EL (cell line): ENCODE data around the gene KATNB1.

Experiments
- DNase-seq: peaks from one replicate; pipeline ENCODE4 v3.0.0-alpha.2; 2016

The KATNB1 gene, protein sequence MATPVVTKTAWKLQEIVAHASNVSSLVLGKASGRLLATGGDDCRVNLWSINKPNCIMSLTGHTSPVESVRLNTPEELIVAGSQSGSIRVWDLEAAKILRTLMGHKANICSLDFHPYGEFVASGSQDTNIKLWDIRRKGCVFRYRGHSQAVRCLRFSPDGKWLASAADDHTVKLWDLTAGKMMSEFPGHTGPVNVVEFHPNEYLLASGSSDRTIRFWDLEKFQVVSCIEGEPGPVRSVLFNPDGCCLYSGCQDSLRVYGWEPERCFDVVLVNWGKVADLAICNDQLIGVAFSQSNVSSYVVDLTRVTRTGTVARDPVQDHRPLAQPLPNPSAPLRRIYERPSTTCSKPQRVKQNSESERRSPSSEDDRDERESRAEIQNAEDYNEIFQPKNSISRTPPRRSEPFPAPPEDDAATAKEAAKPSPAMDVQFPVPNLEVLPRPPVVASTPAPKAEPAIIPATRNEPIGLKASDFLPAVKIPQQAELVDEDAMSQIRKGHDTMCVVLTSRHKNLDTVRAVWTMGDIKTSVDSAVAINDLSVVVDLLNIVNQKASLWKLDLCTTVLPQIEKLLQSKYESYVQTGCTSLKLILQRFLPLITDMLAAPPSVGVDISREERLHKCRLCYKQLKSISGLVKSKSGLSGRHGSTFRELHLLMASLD

DNA sequence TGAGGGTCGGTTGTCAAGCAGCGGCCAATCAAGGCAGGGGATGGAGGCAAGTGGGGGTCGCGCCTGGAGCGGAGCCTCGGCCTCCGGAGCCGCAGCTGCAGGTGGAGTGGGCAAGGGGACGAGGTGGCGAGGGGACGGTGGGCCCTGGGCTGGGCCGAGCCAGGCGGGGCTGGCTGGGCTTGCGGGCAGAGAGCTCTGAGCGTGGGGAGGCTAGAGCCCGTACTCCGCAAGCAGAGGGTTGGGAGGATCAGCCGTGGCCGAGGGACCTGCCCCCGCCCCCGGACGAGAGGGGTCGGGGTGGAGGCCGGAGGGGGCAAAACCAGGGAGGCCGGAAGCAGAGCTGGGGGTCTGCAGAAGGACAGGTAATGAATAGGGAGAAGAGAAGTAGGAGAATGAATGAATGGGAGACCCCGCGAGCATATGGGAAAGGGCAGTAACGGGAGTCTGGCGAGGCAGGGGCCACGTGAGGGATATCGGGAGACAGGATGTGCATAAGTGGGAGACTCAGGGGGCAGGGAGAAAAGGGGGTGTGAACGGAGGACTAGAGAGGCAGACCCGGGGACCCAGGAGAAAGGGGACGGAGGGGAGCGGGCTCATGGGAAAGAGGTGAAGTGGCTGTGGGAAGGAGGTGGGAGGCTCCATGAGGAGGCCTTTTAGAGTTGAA is at the start of gene KATNB1:
TSS of gene KATNB1 (plus strand) at position 16 of the 664 bp plus-strand sequence. CDS start 1,474 bp downstream, outside the sequence.
- no peak for DNase-seq

DNA sequence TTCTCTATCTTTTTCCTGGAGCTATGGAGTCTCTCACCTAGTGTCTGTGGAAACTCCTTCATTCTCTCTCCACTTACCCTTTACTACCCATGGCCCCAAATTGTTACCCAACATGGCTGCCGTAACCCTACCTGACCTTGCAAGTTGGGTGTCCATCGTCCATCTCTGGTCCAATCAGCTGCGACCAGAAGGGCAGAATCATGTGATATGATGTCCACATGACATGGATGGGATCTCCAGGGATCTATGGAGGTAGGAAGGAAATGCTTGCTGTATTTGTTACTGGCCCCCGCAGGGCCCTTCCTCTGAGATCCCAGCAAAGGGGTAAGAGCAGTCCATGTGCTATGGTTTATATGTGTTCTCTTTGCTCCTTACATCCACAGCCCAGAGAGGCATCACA is 49.0 kb upstream of the KATNB1 start:
- DNase-seq: no peak

DNA sequence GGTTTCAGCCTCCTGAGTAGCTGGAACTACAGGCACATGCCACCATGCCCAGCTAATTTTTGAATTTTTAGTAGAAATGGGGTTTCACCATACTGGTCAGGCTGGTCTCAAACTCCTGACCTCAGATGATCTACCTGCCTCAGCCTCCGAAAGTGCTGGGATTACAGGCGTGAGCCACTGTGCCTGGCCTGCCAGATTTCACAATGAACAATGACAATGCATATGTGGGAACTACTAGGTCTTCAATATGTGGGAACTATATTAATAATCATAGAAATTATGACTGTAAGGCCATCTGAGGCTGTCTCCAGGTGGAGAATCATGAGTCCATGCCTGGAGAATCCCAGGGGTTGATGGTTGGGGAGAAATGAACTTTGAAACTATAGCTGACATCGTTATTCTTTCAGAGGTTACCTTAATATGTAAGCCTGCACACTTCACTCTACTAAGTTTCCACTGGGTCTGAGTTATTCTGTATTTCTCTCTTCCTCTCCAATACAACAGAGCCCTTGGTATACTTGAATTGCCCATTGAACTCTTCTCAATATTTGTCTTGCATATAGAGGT is 48.1 kb upstream of the KATNB1 start:
- DNase-seq: no peak

DNA sequence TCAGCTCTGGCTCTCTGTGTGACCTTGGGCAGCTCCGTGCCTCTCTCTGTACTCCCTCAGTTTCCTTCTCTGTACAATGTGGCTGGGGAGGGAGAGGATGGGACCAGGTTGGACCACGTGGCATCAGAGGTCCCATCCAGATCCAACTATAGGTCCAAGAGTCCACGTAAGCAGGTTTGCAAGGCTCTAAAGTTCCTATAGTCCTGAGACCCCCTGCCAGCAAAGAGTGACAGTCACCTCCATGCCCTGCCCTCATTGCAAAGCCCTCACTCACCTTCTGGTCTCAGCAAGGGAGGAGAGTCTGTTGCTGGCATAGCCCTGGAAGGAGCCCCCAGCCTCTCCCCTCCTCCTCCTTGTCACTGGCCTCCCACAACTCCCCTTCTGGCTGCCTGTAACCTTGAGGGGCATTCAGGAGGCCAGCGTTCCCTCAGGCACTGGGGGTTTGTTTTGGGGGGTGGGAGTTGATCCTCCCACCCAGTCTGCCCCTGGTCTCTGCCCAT is 47.0 kb upstream of the KATNB1 start:
- DNase-seq: no peak

DNA sequence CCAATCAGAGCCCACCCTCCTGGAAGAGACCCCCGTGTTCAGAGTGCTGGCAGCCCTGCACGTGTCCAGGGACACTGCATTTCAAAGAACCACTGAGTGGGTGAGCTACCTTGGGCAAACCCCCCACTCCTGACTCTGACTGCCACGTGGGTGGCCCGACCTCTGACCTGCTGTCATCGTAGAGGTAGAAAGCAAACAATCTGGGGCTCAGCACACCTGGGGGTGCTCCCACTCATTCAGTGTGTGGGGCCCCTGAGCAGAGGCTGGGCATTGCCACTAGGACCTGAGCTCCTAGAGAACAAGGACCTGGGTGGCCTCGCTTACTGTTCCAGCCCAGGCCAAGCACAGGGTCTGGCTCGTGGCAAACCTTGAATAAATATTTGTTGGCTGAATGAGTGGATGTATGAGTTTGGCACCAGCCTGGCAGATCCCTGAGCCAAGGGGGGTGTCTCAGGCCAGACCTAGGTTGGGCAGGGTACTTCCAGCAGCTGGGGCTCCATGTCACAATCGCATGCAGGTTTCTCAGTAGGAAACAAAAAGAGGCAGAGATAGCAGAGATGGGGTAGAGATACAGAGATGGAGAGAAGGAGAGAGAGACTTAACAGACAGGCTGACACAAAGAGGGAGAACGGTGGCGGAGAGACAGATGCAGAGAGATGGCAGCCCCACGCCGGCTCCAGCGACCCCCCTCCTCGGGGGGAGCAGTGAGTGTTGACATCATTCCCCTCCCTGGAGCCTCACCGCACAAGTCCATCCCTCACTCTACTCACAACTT is 46.4 kb upstream of the KATNB1 start:
- no peak for DNase-seq

DNA sequence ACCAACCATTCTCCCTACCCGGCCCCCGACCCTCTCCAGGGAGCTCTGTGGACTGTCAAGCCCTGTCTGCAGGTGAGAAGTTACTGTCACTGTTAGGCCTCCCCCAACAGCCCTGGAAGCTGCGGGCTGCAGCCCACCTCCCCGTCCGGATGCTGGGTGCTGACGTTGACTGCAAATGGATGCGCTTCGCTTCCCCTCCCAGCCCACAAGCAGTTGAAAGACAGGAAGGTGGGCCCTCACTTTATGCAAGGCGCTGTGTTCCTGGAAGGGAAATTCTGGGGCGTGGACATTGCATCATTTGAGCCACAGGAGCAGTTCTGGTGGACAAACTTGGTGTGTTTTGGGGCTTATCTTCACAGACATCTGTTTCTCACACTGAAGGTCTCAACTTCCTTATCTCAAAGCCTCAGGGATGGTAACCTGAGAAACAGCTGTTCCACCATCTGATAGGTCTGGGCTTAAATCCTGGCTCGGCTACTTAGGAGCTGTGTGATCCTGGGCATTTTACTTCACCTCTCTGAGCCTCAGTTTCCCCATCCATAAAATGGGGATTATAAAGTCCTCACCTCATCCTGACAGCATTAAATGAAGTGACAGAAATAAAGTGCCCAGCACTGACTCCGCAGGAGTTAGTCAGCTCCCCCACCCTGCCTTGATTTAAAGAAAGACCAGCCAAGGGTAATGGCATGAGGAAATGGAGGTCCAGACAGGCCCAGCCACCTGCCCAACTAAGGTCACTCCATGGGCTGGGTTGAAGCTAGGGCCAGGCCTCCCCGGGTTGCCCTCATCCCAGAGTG is 45.6 kb upstream of the KATNB1 start:
- DNase-seq: no peak

DNA sequence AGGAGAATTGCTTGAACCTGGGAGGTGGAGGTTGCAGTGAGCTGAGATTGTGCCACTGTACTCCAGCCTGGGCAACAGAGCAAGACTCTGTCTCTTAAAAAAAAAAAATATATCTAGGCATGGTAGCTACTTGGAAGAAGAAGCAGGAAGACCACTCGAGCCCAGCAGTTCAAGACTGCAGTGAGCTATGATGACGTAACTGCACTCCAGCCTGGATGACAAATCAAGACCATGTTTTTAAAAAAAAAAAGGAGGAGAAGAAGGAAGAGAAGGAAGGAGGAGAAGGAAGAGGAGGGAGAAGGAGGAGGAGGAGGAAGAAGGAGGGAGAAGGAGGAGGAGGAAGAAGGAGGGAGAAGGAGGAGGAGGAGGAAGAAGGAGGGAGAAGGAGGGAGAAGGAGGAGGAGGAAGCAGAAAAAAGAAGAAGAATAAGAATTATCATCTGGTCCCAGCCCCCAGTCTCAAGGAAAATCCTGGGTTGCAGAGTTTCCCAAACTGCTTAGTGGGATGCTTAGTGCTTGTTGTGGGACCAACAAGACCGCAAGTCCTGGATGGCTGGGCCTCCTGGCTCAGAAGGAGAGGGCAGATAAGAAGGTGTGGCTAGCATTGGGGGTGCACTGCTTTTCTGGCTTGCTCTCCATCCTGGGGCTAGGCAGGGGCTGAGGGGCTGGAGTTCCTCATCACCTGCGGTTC is 44.6 kb upstream of the KATNB1 start:
- DNase-seq: no peak

DNA sequence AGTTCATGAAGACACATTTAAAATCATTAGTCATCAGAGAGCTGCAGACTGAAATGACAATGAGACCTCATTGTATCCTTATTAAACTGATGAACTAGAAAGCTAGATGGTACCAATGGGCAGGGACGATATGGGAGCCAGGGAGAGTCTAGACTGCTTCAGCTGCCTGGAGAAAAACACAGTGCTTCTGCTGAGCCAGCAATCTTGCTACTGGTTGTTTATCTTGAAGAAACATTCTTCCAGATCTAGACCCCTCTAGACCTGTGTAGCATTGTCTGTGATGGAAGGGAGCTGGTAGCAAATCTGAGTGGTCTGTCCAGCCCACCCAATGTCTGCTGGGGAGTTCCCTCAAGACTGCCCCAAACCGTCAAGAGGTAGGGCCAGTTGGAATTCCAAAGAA is 42.9 kb upstream of the KATNB1 start:
- DNase-seq: no peak

DNA sequence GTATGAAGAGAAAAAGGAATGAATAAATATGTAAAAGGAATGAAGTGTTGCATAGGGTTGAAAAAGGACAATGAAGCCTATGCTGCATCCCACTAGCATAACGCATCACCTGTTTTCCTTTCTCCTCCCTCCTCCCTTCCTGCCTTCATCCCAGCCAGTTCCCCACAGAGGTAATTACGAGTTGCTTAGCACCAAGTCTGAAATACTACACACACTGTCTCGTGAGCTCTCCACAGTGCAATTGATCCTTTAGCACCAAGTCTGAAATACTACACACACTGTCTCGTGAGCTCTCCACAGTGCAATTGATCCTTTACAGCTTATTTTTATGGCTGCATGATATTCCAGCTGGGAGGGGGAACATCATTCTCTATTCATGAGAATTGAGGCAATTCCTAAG is 42.0 kb upstream of the KATNB1 start:
- no peak for DNase-seq

DNA sequence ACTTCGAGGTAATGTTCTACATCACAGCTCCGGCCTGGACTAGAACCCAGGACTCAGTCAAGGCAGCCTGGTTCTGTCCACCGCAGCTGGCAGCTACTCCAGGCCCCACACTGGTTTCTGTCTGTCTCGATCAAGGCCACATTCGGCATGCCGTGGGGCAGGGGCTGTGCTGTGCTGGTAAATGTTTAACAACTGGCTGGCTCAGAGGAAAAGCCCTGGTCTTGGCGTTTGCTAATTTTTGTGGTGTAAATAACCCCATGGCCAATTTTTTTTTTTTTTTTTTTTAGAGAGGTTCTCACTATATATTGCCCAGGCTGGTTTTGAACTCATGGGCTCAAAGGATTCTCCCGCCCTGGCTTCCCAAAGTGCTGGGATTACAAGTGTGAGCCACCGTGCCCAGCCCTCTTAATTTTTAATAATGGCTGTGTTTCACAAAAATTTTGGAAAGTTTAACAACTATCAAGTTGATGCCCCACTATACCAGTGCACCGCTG is 41.3 kb upstream of the KATNB1 start:
- DNase-seq: no peak

DNA sequence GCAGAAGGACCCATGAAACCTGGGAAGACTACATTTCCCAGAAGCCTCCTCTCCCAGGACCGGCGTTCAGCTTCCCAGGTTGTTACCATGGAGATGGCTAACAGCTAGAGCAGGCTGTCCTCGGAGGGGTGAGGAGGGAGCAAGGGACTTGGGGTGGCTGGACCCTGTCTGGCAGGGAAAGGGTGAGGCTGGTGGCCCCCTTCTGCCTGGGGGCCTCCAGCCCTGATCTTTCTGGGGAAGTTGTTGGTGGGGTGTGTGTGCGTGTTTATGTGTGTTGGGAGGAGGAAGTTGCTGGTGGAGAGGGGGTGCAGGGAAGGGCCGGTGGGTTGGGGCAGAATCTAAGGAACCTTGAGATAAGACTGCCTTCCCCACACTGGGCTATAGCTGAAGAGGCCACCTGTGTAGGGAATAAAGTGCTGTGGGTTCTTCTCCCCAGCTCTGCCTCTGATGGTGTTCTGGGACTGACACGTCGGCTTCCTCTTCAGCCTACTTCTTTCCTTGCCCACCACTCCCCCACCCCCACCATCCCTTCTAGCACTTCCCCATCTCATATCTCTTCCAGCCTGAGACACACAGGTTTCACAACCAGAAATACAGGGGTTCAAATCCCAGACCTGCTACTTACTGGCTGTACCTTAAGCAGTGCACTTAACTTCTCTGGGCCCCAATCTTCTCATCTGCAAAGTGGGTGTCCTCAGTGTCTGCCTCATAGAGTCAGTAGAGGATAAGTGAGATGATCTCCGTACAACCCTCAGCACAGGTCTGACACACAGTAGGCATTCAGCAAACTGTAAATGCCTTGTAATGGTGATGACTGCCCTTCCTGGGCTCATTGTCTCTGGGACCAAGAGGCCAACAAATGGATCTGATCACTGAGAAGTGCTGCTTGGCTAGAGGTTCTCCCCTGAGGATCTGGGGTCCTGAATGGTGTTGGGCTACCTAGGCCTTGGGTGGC is 40.6 kb upstream of the KATNB1 start, which contains the start of gene DRC7:
TSS of gene DRC7 (plus strand) at position 82 of the 955 bp plus-strand sequence. CDS start 3,144 bp downstream, outside the sequence.
- DNase-seq: peak; percentile 34

DNA sequence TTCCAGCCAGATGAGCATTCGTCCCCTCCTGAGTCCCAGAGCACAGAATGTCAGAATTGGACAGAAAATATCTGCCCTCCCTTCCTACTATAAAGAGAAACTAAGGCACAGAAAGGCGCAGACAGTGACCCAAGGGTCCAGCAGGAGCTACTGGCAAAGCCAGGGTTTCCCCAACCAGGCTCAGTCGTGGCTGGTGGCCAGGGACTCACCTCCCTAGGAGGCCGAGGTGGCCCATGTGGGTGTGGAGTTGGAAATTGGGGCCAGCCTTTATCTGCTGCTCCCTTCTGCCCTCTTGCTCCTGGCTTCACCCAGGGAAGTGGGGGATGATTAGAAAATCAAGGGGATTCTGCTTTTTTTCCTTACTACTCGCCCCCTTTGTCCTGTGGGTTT is 39.9 kb upstream of the KATNB1 start:
- DNase-seq: no peak

DNA sequence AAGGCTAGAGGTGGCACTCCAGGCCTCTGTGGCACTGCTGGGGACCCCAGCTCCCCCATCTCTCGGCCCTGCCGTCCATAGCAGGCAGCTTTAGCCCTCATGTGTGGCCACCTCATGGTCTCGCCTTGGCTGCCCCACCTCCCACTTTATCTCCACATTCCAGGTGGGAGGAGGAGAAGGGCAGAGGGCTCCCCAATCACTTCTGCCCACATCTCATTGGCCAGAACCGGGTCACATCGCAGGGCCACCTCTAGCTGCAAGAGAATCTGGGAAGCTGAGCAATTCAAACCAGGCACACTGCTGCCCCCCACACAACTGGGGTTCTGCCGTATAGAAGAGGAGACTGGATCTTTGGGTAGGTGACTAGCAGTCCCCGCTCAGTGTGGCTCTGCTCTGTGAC is 39.3 kb upstream of the KATNB1 start:
- DNase-seq: no peak

DNA sequence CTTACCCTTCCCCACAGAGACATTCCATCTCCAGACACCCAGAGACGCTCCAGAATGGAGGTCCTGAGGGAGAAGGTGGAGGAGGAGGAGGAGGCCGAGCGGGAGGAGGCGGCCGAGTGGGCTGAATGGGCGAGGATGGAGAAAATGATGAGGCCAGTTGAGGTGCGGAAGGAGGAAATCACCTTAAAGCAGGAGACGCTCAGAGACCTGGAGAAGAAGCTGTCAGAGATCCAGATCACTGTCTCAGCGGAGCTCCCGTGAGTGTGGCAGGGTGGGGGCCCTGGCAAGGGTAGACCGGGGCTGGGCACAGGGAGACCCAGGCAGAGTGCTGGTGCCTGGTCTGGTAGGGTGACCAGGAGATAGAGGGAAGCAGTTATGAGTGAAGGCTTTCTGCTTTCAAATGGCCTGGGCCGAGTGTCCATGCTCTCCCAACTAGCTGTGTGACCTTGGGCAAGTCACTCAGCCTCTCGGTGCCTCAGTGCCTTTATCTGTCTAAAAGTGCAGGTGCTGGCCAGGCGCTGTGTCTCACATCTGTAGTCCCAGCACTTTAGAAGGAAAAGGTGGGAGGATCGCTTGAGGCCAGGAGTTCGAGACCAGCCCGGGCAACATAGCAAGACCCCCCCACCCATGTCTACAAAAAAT is 37.6 kb upstream of the KATNB1 start:
- no peak for DNase-seq

DNA sequence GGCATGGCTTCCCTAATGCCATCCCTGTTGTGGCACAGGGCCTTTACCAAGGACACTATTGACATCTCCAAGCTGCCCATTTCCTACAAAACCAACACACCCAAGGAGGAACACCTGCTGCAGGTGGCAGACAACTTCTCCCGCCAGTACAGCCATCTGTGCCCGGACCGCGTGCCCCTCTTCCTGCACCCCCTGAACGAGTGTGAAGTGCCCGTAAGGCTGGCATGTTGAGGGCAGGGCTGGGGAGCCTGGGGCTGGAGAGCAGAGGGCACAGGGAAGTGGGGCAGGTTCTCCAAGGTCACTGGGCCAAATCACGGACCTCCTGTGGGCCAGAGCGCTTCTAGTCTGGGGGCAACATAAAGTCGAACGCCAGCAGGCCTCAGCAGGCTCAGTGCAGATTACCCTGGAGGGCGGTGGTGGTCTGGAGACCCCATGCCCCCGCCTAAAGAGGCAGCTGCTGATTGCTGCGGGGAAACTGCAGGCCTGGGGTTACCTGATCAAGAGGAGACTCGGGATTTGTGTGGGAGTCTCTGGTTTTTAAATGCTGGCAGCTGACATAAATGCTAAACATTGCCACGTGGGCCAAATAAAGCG is 36.7 kb upstream of the KATNB1 start:
- no peak for DNase-seq

DNA sequence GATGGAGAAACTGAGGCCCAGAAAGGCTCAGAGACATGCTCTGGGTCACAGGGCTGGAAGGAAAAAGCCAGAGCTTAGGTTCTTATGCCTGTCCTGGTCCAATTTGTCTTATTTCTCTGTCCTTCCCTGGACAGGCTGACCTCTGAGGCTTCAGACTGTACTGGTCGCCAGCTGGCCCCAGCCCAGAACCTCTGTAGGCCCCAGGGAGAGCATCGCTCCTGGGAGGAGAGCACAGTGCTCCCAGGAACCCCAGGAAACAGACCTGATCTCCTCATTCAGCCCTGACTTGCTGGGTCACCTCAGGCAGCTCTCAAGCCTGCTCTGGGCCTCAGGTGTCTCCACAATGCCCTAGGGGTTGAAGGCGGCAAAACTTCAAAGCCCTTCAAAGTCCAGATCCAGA is 36.1 kb upstream of the KATNB1 start:
- no peak for DNase-seq

DNA sequence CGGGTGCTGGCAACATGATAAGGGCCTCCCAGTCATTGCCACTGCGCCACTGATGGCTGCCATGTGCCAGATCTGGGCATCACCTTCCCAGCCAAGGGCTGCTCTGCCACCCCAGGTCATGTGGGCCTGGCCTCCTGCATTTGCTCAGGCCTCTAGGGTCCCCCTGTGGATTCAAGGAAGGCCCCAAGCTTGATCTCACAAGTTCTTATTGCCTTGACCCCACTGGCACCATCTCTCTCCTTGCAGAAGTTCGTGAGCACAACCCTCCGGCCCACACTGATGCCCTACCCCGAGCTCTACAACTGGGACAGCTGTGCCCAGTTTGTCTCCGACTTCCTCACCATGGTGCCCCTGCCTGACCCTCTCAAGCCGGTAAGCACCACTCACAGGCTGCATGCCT is 35.7 kb upstream of the KATNB1 start:
- DNase-seq: no peak

DNA sequence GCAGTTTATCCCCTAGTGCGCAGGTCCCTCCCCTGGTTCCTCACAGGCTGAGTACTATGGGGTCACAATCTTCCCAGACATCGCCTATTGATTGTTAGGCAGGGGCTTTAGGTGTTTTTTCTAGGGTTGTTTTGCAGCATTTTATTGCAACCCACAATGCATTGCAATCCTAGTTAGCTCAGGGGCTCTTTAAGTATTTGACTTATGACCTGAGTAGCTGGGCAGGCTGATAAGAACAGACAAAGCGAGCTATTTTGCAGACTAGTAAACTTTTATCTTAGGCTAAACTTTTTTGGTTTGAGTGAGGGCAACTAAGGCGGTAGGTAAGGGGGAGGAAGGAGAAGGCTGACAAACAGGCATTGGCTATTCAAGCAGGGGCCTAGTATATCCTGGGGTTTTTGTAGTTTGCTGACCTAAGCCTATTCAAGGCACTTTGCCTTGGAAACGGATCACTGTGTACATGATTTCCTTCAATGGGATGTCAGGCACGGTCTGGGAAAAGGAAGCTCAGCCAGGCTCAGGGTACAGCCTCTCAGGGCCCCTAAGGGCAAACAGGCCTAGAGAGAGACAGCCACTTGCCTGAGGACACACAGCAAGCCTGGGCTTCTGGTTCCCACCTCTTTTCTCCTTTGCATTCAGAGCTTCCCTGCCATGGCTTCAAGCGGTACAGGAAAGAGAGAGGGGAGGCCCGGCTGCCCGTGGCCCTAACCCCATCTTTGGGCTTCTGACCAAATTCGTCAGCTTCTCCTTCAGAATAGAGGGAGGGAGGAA is 34.6 kb upstream of the KATNB1 start:
- DNase-seq: no peak
